ENCODE measurements around the gene KEAP1. TPM values are rescaled to one million over a fixed set of nuclear protein-coding genes. Genes with fewer than 3 reads are reported as not detected.
A peak's percentile ranks its signal among the peaks of the same experiment; 100 is the strongest.

The KEAP1 gene
- total RNA-seq, 1 experiment from 2014 or later, result 21.8 TPM

GRCh38 chr19:10510301-10510802 lies 7.2 kb upstream of the KEAP1 start:
- in situ Hi-C loops (cut with HindIII; ENCODE audit: low pct_unique_long_range_greater_than_20kb, low sequenced_read_pairs), result no loop called here
- DNase-seq (ENCODE audit: low read depth, low spot score), result peak; percentile 19

- no peak for DNase-seq (ENCODE audit: low read depth, low spot score)
- in situ Hi-C loops (cut with HindIII; ENCODE audit: low pct_unique_long_range_greater_than_20kb, low sequenced_read_pairs), result no loop called here
Observed at GRCh38 chr19:10508707-10509106, 5.6 kb upstream of the KEAP1 start.

- in situ Hi-C loops (cut with HindIII; ENCODE audit: low pct_unique_long_range_greater_than_20kb, low sequenced_read_pairs), result no loop called here
- DNase-seq (ENCODE audit: low read depth, low spot score), result no peak
Observed at GRCh38 chr19:10508036-10508435, 4.9 kb upstream of the KEAP1 start.

- in situ Hi-C loops (cut with HindIII; ENCODE audit: low pct_unique_long_range_greater_than_20kb, low sequenced_read_pairs), result no loop called here
Observed at GRCh38 chr19:10505583-10506229, 2.5 kb upstream of the KEAP1 start.

GRCh38 chr19:10502524-10503001 lies 593 bp downstream of the KEAP1 start:
- peak; percentile 58 for DNase-seq (ENCODE audit: low read depth, low spot score)
- in situ Hi-C loops (cut with HindIII; ENCODE audit: low pct_unique_long_range_greater_than_20kb, low sequenced_read_pairs), result no loop called here

More at GRCh38 chr19:10505583-10506229, 2.5 kb upstream of the KEAP1 start:
- peak; percentile 77 for DNase-seq (ENCODE audit: low read depth, low spot score)

GRCh38 chr19:10501971-10502523 lies 1.1 kb downstream of the KEAP1 start:
- in situ Hi-C loops (cut with HindIII; ENCODE audit: low pct_unique_long_range_greater_than_20kb, low sequenced_read_pairs), result no loop called here
- peak; percentile 55 for DNase-seq (ENCODE audit: low read depth, low spot score)

GRCh38 chr19:10500247-10500592 lies 2.9 kb downstream of the KEAP1 start:
- DNase-seq (ENCODE audit: low read depth, low spot score), result no peak
- in situ Hi-C loops (cut with HindIII; ENCODE audit: low pct_unique_long_range_greater_than_20kb, low sequenced_read_pairs), result no loop called here

GRCh38 chr19:10499550-10500246 lies 3.5 kb downstream of the KEAP1 start:
- no peak for DNase-seq (ENCODE audit: low read depth, low spot score)
- in situ Hi-C loops (cut with HindIII; ENCODE audit: low pct_unique_long_range_greater_than_20kb, low sequenced_read_pairs), result no loop called here

- no peak for DNase-seq (ENCODE audit: low read depth, low spot score)
- in situ Hi-C loops (cut with HindIII; ENCODE audit: low pct_unique_long_range_greater_than_20kb, low sequenced_read_pairs), result no loop called here
Observed at GRCh38 chr19:10497371-10497770, 5.8 kb downstream of the KEAP1 start.

GRCh38 chr19:10491472-10492047 lies 11.6 kb downstream of the KEAP1 start:
- DNase-seq (ENCODE audit: low read depth, low spot score), result no peak
- in situ Hi-C loops (cut with HindIII; ENCODE audit: low pct_unique_long_range_greater_than_20kb, low sequenced_read_pairs), result no loop called here

- in situ Hi-C loops (cut with HindIII; ENCODE audit: low pct_unique_long_range_greater_than_20kb, low sequenced_read_pairs), result no loop called here
- DNase-seq (ENCODE audit: low read depth, low spot score), result no peak
Observed at GRCh38 chr19:10486551-10486950, 16.6 kb downstream of the KEAP1 start.

- in situ Hi-C loops (cut with HindIII; ENCODE audit: low pct_unique_long_range_greater_than_20kb, low sequenced_read_pairs), result no loop called here
Observed at GRCh38 chr19:10478903-10479384, 24.2 kb downstream of the KEAP1 start.

GRCh38 chr19:10478476-10478875 lies 24.7 kb downstream of the KEAP1 start:
- no peak for DNase-seq (ENCODE audit: low read depth, low spot score)
- in situ Hi-C loops (cut with HindIII; ENCODE audit: low pct_unique_long_range_greater_than_20kb, low sequenced_read_pairs), result no loop called here

More at GRCh38 chr19:10478903-10479384, 24.2 kb downstream of the KEAP1 start:
- DNase-seq (ENCODE audit: low read depth, low spot score), result peak; percentile 94

- DNase-seq (ENCODE audit: low read depth, low spot score), result no peak
- in situ Hi-C loops (cut with HindIII; ENCODE audit: low pct_unique_long_range_greater_than_20kb, low sequenced_read_pairs), result no loop called here
Observed at GRCh38 chr19:10474962-10475451, 28.1 kb downstream of the KEAP1 start.

- DNase-seq (ENCODE audit: low read depth, low spot score), result no peak
- in situ Hi-C loops (cut with HindIII; ENCODE audit: low pct_unique_long_range_greater_than_20kb, low sequenced_read_pairs), result no loop called here
Observed at GRCh38 chr19:10473192-10473591, 30.0 kb downstream of the KEAP1 start.

- DNase-seq (ENCODE audit: low read depth, low spot score), result peak; percentile 69
Observed at GRCh38 chr19:10471909-10472308, 31.2 kb downstream of the KEAP1 start.

GRCh38 chr19:10468133-10468532 lies 35.0 kb downstream of the KEAP1 start:
- DNase-seq (ENCODE audit: low read depth, low spot score), result no peak
- in situ Hi-C loops (cut with HindIII; ENCODE audit: low pct_unique_long_range_greater_than_20kb, low sequenced_read_pairs), result no loop called here

More at GRCh38 chr19:10471909-10472308, 31.2 kb downstream of the KEAP1 start:
- in situ Hi-C loops (cut with HindIII; ENCODE audit: low pct_unique_long_range_greater_than_20kb, low sequenced_read_pairs), result no loop called here

GRCh38 chr19:10467104-10467706 lies 36.0 kb downstream of the KEAP1 start:
- no peak for DNase-seq (ENCODE audit: low read depth, low spot score)
- in situ Hi-C loops (cut with HindIII; ENCODE audit: low pct_unique_long_range_greater_than_20kb, low sequenced_read_pairs), result no loop called here
